ENCODE data around the gene CCND1.

DNA sequence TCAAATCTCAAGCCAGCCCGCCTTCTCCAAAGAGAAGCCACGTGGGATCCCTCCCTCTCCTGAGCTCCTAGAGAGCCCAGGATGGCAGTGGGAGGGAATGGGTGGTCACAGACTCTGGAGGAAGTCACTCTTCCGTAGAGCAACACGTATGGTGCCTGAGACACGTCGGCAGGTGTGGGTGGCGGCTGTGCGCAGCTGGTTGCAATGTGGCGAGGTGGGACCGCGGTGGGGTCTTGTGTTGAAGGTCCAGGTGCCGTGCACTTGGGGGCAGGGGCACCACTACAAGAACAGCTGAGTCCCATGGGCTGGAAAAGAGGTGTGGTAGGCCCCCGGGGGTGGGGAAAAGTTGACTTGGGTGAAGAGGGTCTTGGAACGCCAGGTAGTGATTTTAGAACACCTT lies 13.4 kb upstream of the CCND1 start:
- TF ChIP-seq POLR2A (IDR thresholded peaks at IDR 0.05): no peak
- TF ChIP-seq, protein P1, sequence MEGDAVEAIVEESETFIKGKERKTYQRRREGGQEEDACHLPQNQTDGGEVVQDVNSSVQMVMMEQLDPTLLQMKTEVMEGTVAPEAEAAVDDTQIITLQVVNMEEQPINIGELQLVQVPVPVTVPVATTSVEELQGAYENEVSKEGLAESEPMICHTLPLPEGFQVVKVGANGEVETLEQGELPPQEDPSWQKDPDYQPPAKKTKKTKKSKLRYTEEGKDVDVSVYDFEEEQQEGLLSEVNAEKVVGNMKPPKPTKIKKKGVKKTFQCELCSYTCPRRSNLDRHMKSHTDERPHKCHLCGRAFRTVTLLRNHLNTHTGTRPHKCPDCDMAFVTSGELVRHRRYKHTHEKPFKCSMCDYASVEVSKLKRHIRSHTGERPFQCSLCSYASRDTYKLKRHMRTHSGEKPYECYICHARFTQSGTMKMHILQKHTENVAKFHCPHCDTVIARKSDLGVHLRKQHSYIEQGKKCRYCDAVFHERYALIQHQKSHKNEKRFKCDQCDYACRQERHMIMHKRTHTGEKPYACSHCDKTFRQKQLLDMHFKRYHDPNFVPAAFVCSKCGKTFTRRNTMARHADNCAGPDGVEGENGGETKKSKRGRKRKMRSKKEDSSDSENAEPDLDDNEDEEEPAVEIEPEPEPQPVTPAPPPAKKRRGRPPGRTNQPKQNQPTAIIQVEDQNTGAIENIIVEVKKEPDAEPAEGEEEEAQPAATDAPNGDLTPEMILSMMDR (IDR thresholded peaks at IDR 0.05): no peak
